Endodermal cell (in vitro differentiated cells): ENCODE measurements around the gene NFE2L2. TPM values are rescaled to one million over a fixed set of nuclear protein-coding genes. Genes with fewer than 3 reads are reported as not detected.

Source experiments
- DNase-seq: peaks from one replicate; pipeline ENCODE4 v3.0.0-alpha.2; 2017
- H3K27ac ChIP-seq: 2 replicates; pipeline ENCODE4 v1.5.1; 2013; ENCODE audit warnings: mild to moderate bottlenecking, low read depth, low read length, moderate library complexity
- H3K27me3 ChIP-seq: 2 replicates; pipeline ENCODE4 v1.6.1; 2013; ENCODE audit warnings: mild to moderate bottlenecking, low read length, moderate library complexity; ENCODE audit not compliant: insufficient read depth, control insufficient read depth, poor library complexity, severe bottlenecking
- H3K36me3 ChIP-seq: 2 replicates; pipeline ENCODE4 v1.7.0; 2013; ENCODE audit warnings: mild to moderate bottlenecking, low read length, moderate library complexity; ENCODE audit not compliant: control insufficient read depth, insufficient read depth
- H3K4me1 ChIP-seq: one replicate; pipeline ENCODE4 v1.7.0; 2013; ENCODE audit warnings: low read length; ENCODE audit not compliant: control insufficient read depth, insufficient read depth
- H3K4me3 ChIP-seq: 2 replicates; pipeline ENCODE4 v1.5.1; 2013; ENCODE audit warnings: mild to moderate bottlenecking, low read length, moderate library complexity
- H3K9ac ChIP-seq: 2 replicates; pipeline ENCODE4 v1.6.1; 2013; ENCODE audit warnings: mild to moderate bottlenecking, low read length, moderate library complexity; ENCODE audit not compliant: poor library complexity, severe bottlenecking; ENCODE audit errors: extremely low read depth
- H3K9me3 ChIP-seq: 2 replicates; pipeline ENCODE4 v1.6.1; 2013; ENCODE audit warnings: mild to moderate bottlenecking, low read length, moderate library complexity; ENCODE audit not compliant: control insufficient read depth
- H3K27ac Mint-ChIP-seq: 2 replicates; pipeline ENCODE4 v1.8.0; 2020; ENCODE audit warnings: mixed read lengths
- H3K27me3 Mint-ChIP-seq: 2 replicates; pipeline ENCODE4 v1.8.0; 2021; ENCODE audit warnings: mild to moderate bottlenecking, mixed read lengths; ENCODE audit not compliant: insufficient read depth
- H3K36me3 Mint-ChIP-seq: 2 replicates; pipeline ENCODE4 v1.8.0; 2020; ENCODE audit warnings: low read depth, mixed read lengths
- H3K4me1 Mint-ChIP-seq: 2 replicates; pipeline ENCODE4 v1.8.0; 2020; ENCODE audit warnings: mixed read lengths
- H3K4me3 Mint-ChIP-seq: 2 replicates; pipeline ENCODE4 v1.8.0; 2020; ENCODE audit warnings: mild to moderate bottlenecking, moderate library complexity, mixed read lengths
- H3K9me3 Mint-ChIP-seq: 2 replicates; pipeline ENCODE4 v1.8.0; 2020; ENCODE audit warnings: mild to moderate bottlenecking, mixed read lengths
- CTCF ChIP-seq: fragments of 200-600 bp; sonication (generic); conservative IDR thresholded peaks from 2 replicates; pipeline ENCODE4 v1.5.0; 2021; ENCODE audit warnings: antibody characterized with exemption, mild to moderate bottlenecking
- WGBS, 2 experiments: methylation state at CpG; one replicate each; pipeline versions ENCODE4 v1.1.5 to v1.1.7; 2013; ENCODE audit warnings: missing lambda C conversion rate in 2 of 2, mixed read lengths in 1 of 2; ENCODE audit not compliant: insufficient coverage in 1 of 2, insufficient read length in 1 of 2; 5-methylcytosine and 5-hydroxymethylcytosine counted together
- total RNA-seq, 2 donors: library from RNA; stranded (reverse); fragmentation: NEBNext Ultra II Directional in 1 of 2; extraction: Animal tissue kit (Norgen Biotek cat#: 25700) in 1 of 2; gene quantifications; 2 replicates in 1 of 2; 3 replicates in 1 of 2; pipeline ENCODE4 v1.2.1, GENCODE V29; 2021

The NFE2L2 gene
- total RNA-seq, 2 donors from 2014 or later = 59.0 to 59.1 TPM

DNA sequence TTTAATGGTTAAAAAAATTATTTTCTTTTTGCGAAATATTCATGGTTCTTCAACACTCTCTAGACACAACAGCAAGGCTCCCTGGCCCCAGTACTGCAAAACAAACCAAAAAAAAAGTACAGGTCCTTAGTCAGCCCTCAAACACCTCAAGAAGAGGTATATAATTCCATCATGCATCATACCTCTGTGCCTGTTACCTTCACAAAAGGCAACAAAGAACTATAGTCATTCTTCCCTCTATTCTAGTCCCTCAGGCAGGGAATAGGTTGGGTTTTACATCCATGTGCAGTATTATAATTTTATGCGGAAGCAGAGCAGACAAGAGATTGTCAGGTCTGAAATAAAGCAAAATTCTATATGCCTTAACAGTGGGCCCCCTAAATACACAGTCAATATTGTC, 8.5 kb downstream of the NFE2L2 start:
- Histone ChIP-seq H3K27me3 (no peaks in the 10 kb centered on the region), H3K27ac (no peak overlapping the region), H3K9me3 (peaks cover 21% of the 10 kb centered on the region), H3K9ac (no peak overlapping the region), H3K4me3 (no peak overlapping the region), H3K4me1 (peaks cover 14% of the 10 kb centered on the region), H3K36me3 (peaks cover 45% of the 10 kb centered on the region)
- peaks cover 25% of the 10 kb centered on the region for H3K9me3 Mint-ChIP-seq
- no peak overlapping the region for H3K27ac Mint-ChIP-seq
- DNase-seq = no peak
- WGBS, 2 experiments = 100% methylated on average over 1 to 2 of the region's 2 CpGs
- H3K4me3 Mint-ChIP-seq = no peak overlapping the region
- peaks cover 43% of the 10 kb centered on the region for H3K4me1 Mint-ChIP-seq
- H3K36me3 Mint-ChIP-seq = peaks cover 41% of the 10 kb centered on the region
- TF ChIP-seq CTCF = no peak
- H3K27me3 Mint-ChIP-seq = no peaks in the 10 kb centered on the region

- Mint-ChIP-seq H3K36me3 (peaks cover 40% of the 10 kb centered on the region), H3K9me3 (peaks cover 25% of the 10 kb centered on the region), H3K27me3 (no peaks in the 10 kb centered on the region), H3K27ac (no peak overlapping the region), H3K4me3 (no peak overlapping the region), H3K4me1 (peaks cover 45% of the 10 kb centered on the region)
- no peak overlapping the region for H3K9ac ChIP-seq
- H3K9me3 ChIP-seq = peaks cover 21% of the 10 kb centered on the region
- H3K27me3 ChIP-seq = no peaks in the 10 kb centered on the region
- no peak for DNase-seq
- H3K27ac ChIP-seq = no peak overlapping the region
- H3K4me1 ChIP-seq = peaks cover 14% of the 10 kb centered on the region
- peaks cover 45% of the 10 kb centered on the region for H3K36me3 ChIP-seq
- H3K4me3 ChIP-seq = no peak overlapping the region
- TF ChIP-seq CTCF = no peak
- 81 to 90% methylated on average over 2 of the region's 2 CpGs for WGBS, 2 experiments
These were observed 9.3 kb downstream of the NFE2L2 start for GRCh38 chr2:177255227-177255601.

DNA sequence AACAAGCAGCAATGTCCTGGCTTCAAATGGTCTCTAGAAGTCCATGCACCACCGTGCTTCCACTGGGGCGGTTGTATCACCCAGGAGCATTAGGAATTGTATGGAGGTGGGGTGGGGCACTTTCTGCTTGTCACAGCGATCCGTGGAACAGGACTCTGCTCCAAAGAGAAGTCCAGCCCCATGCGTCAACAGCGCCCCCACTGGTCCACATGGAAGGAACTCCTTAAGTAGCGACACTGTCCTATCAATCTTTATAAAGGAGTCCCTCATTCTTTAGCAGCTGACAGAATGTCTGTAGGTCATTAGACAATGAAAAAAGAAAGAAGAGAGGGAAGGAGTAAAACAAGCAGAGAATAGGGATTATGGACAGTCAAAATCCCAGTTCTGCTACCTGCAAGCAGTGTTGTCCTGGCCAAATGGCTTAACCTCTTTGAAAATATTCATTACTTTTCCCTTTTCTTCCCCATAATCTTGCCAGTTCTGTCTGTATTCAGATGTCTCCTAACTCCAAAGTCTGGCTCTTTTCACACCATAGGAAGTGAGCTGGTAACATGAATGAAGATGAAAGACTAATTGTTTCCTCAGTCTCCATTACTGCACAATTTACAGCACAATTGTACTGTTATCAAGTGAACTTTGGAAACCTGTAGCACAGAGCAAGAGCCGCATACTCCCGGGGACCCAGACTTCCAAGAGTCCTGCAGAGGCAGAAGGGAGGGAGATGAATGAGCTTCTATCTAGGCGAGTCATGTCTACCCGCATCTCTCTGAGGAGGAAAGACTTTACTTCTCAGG, 9.9 kb downstream of the NFE2L2 start:
- no peak overlapping the region for H3K9ac ChIP-seq
- H3K27me3 ChIP-seq = no peaks in the 10 kb centered on the region
- Mint-ChIP-seq H3K4me1 (peaks cover 45% of the 10 kb centered on the region), H3K27me3 (no peaks in the 10 kb centered on the region), H3K36me3 (peaks cover 37% of the 10 kb centered on the region), H3K27ac (no peak overlapping the region), H3K4me3 (no peak overlapping the region), H3K9me3 (peaks cover 25% of the 10 kb centered on the region)
- H3K27ac ChIP-seq = no peak overlapping the region
- peak; percentile 93 for TF ChIP-seq CTCF
- peaks cover 14% of the 10 kb centered on the region for H3K4me1 ChIP-seq
- peaks cover 45% of the 10 kb centered on the region for H3K36me3 ChIP-seq
- WGBS, 2 experiments = 68% methylated on average over 11 of the region's 11 CpGs; no CpG with 5 or more reads in 1 of the 2 experiments
- H3K4me3 ChIP-seq = no peak overlapping the region
- peaks cover 21% of the 10 kb centered on the region for H3K9me3 ChIP-seq
- peak; percentile 94 for DNase-seq
